HG02588 (cell line): ENCODE measurements around the gene CCDC148.
A peak's percentile ranks its signal among the peaks of the same experiment; 100 is the strongest.

Source experiments
- ATAC-seq: cut with Tn5 transposase; IDR thresholded peaks from one replicate; pipeline ENCODE4 v1.9.1; 2021; ENCODE audit warnings: mild to moderate bottlenecking, moderate library complexity; ENCODE audit not compliant: unreplicated experiment

CCDC148 gene

DNA sequence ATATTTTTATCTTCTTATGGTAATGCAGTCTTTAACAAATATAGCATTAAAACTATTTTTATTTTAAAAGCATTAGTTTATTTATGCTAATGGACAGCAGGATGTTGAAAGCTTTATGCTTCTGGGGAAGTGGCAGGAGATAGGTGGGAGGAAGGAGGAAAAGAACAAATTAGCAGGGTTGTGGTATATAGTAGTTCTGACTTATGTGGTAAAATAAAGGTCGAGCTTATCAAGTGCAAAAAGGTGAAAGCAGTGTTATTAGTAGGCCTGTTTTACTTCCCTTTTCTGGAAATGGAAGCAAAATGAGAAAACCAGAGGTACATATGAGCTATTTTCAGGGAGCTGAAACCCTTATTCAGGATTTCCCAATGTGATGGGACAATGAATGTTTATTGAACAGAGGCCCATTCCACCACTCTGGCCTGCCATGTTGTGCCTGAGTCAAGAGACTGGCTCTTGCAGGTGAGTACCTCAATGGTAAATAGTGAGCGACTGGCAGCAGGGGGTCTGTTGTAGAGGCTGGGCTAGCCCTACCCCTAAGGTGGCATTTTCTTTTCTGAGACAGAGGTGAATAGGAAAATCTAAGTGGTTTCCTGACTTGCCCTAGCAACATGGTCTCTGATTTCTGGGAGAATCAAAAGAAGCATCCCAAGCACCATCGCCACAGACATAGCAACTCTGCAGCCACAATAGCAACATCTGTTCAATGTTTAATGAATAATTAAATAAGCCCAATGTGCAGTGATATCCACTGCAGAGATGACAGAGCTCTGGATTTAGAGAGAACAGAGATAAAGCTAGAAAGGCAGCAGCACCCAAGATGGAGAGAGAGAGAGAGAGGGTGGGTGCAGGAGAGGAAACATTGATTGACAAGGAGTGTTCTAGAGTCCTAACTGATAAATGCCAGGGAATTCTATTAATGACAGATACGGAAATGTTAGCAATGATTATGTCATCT, 235.2 kb downstream of the CCDC148 start:
- ATAC-seq = no peak

DNA sequence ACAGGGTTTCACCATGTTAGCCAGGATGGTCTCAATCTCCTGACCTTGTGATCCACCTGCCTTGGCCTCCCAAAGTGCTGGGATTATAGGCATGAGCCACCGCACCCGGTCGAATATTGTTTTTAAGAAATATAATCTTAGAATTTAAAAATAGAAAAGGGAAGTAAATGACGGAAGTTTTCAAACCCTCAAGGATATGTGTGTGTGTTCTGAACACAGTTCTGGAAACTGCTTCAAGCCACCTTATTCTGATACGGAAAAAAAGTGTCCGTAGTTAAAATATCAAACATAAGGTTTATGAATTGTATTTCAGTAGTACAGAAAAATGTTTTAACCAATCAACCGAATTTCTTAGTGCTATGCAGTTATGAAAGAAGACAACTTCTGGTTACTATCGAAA, 239.0 kb downstream of the CCDC148 start:
- ATAC-seq = no peak

DNA sequence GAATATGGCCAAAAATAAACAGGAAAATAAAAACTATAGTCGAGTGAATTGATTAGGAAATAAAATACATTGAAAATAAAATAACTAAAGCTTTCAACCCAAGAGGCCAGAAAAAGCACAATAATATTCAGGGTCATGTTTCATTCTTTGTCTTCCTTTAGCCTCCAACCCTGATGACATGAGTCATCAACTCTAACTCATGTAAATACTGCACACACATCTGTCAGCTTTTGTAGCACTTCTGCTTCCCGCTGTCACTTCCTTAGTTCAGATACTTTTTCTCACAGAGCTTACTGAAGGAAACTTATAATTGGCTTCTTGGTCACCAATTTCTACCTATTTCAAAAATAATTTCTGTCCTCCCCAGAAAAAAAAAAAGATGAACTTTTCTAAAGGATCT, 242.1 kb downstream of the CCDC148 start:
- ATAC-seq = no peak

DNA sequence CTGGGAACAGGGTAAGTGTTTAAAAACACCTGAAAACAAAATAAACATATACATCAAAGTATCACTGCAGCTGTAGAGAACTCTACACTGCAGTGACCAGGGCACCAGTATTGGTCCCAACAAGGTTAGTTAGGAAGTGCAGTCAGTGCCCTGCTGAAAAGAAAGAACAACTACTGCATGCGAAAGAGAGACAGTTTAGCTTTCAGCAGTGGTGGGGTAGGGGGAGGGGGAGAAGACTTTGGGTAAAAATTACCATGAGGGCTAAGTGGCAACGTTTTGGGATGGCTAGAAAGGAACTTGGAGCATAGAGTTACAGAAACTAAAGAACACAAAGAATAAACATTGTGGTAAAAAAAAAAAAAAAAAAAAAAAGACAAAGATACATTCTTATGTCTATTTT, 242.8 kb downstream of the CCDC148 start:
- no peak for ATAC-seq

DNA sequence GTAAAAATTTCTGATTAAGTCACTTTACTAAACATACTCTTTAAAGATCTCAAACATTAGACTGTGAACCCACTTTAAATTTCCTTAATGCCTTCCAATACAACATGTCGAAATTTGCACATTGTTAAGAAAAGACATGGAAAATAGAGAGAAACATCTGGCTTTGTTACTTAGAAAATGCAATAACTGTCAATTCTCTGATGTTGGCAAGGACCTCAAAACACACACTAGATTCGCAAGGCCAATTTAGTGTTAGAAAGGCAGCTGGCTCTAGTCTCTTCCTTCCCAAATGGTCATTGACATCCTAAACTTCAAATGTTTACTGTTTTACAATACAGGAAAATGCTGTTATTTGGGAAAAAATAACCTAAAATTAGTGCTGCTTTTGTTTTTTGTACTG, 244.3 kb downstream of the CCDC148 start:
- ATAC-seq = no peak

DNA sequence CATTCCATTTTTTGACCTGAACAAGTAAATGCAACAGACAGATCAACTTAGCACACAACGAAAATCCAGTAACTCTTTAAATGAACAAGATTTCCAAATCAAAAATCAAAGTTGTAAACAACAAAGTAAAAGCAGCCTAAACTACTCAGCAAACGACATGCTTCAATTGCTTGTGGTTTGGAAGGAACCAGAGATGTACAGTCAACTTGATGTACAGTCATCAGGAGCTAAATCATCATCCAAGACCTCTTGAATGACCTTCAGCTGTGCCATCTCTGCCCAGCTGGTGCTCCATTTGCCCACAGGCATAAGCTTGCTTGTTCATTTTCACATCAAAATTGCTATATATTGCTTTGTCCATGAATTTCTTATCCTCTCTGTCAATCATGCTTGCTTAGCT, 245.1 kb downstream of the CCDC148 start:
- no peak for ATAC-seq

DNA sequence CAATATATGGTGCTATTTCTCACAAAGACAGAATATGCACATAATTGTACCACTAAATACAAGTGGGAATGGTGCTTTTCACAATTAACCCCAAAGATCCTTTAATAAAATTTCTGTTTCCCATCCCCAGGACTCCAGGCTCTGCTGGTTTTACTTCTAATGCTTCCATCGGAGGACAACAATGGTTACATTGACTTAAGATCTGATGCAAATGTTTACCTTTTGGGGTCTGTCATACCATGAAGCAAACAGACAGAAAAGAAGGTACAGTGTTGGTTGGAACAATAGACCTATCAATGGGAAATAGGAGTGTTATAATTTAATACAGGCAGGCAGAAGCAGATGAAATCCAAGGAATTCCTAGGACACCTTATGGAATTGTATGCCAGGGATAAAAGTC, 249.2 kb downstream of the CCDC148 start:
- no peak for ATAC-seq

DNA sequence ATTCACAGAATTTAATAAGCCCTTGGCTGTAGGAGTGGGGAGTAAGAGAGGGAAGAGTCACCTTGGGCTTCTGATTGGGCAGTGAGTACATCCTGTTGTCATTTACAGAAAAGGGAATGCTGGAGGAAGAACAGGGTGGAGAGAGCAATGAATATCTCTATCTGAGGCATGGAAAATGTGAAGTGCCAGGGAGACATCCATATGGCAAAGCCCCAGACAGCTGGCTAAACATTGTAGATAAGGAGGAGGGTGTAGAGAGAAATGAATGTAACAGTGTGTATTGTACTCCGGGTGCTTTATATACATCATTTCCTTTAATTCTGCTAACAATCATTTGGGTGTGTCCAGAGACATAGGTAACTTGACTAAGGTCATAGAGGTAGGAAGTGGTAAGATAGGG, 251.3 kb downstream of the CCDC148 start:
- peak; percentile 13 for ATAC-seq

DNA sequence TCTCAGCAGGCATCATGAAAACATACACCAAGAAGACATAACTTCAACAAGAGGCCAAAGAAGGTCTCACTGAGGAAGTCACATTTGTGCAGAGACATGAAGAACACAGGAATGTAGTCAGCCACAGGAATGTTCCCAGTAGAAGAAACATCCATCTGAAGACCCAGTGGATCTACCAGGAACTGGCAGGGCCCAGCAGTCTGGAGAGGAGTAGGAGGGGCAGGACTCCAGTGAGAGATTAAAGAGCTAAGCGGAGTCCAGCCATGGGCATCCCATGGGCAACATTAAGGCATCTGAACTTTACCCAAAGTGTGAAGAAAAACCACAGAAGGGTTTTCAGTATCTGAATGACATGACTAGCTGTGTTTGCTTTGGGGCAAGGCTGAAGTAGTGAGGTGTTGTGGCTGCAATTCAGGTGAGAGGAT, 251.8 kb downstream of the CCDC148 start:
- ATAC-seq = peak; percentile 42

DNA sequence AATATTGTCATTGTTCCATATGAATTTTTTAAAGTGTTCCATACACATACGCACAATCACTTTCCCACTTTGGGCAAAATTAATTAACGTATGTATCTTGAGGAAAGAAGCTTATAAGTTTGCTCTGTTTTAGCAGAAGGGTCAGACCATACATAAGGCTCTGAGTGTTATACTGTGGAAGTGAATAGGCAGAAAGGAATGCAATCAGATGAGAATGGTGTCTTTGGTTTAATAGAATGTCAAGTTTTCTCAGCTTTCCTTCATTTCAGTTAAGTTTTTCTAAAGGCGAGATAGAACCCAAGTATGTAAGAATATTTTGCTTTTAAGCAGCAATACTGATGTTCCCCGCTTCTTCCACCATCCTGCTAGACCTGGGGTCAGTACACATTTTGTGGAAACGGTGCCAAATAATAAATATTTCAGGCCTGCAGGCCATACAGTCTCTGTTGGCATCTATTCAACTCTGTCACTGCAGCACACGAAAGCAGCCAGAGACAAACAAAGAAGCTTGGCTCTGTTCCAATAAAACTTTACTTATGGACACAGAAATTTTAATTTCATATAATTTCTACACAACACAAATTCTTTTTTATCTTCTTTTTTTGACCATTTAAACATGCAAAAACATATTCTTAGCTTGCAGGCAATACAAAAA, 254.3 kb downstream of the CCDC148 start:
- ATAC-seq = no peak

DNA sequence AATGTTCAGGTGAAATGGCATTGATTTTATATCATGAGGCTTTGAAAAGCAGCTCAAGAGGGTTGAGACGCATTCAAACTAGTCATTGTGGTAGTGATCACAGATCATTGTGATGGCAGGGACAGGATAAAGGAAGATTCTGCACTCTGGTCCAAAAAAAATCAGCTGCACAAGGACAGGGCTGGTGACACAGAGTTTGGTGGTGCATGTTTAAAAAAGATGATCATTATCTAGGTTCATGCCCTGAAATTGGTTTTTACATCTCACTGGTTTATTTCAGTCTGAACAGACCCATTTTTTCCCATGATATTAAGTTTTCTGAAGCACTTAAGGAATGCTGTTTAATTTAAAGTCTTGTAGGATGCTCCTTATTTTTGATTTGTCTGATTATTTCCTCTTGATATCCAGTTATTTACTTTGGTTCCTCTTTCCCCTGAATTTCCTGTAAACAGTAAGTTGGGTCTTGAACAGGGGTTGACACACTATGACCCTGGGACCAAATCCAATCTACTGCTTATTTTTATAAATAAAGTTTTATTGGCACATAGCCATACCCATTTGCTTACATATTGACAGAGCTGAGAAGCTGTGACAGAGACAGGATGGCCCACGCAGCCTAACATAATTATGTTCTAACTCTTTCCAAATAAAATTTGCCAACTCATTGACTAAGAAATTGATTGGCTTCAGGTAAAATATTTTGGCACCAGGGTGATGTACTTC, 256.5 kb downstream of the CCDC148 start:
- ATAC-seq = no peak

DNA sequence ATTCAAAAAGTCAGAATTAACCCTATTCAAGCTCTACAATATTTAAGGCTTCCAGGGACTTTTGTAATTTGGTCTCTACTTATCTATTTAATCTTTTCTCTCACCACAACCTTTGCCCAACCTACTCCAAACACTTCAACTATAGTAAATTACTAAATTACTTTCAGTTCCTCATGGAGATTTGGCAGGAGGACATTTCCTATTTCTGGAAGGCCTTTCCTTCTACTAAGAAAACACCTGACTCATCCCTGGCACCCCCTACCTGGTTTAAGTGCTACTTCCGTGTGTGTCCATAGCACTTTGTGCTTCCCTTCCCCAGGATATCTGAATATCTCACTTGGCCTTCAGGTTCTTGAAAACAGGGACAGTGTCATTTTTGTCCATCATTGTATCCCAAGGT, 258.6 kb downstream of the CCDC148 start:
- ATAC-seq = no peak

DNA sequence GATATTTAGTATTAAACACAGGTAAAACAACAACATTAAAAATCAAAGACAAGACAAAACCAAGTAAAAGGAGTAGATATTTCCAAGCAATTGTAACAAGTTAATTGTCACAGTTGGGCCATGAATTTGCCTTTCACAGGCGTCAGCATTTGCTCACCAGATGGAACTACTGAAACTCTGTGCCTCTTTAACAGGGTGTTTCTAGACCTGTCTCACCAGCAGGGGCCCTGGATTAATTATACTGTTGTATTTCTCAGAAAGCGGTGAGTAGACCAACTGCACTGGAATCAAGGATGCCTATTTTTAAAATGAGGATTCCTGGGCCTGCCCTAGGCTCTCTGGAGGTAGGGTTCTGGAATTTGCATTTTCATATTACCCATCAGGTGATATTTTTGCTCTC, 262.3 kb downstream of the CCDC148 start:
- no peak for ATAC-seq

DNA sequence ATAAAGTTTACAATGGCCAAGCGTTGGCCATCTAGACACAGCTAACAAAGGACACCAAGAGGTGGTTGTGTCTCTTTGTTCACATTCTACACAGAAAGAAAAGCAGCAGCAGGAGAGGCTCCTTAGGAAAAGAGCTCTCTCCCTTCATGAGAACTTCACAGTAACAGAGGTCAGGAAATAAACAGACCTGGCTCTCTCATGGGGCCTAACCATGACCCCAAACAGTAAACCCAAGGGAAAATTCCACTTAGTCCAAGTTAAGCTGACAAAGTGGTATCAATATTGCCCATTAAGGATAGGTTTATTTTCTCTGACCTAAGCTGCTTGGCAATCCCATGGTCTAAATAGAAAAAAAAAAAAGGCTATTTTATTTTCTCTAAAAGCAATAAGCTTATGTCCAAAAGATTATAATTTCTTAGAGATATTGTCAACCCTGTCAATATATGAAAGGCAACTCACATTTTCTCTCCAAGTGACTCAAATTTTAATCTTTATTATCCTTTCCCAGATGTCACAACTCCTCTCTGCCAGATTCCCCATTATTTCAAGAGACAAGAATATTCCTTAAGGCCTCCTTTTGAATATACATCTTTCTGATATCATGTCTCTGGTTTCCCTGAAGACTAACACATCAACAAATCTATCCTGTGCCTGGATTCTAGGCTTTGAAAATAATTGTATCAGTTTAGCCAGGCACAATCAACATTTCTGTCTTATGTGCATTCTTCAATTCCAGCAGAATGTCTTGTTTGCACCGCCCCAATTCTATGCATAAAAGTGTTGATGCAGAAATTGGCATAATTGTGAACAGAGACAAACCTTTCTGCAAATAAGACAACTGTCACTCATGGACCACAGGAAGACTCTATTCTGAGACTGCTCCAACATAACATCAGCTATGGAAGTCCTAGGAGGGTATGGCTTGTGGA, 263.8 kb downstream of the CCDC148 start:
- ATAC-seq = no peak

DNA sequence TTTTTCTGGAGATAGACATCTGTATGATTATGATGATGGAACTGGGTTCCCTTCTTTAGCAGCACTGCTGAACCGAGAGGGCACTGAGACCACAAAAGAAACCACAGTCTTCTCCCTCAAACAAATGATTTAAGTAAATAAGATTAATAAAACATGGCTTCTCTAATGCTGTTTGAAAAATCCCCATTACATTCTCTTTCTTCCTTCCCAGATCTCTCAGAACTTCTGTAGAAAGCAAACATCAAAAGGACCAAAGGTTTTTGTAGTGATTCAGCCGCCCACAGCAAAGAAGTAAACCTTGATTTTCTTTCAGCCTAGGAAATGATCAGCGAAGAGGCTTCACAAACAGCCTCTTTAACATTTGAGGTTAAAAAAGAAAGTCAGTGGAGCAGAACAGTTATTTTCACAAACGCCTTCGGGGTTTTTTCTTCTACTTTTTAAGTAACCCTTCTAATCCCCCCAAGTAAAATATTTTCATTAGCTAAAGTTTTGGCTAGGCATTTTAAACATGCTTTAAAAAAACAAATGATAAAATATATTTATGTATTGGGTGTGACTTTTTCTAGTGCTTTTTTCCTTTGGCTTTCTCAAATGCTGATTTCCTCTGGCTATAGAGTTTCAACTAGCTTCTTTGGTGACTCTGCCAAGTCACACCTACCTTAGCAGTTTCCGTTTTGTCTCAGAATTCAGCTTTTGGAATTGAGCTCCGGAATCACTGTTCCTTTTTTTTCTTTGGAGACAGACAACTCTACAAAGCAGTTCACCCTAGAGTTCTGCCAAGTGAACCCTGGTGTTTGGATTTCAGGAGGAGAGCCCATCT, 265.3 kb downstream of the CCDC148 start:
- peak; percentile 81 for ATAC-seq

DNA sequence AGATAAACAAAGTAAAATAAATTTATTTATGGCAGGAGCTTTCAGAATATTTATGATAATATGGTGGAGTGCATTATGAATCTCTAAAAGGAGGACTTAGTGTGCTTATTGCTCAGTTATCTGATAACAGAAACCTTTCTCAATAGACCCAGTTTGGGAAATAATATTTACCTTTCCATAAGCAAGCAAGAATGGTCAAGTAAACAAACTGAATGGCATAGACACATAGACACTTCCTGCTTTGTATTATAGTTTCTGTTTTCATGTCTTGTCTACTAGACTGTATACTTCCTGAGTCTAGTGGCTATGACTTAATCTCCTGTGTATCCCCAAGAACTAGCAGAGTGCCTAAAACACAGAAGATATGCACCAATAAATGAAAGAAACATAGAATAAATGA, 267.0 kb downstream of the CCDC148 start:
- ATAC-seq = peak; percentile 49

DNA sequence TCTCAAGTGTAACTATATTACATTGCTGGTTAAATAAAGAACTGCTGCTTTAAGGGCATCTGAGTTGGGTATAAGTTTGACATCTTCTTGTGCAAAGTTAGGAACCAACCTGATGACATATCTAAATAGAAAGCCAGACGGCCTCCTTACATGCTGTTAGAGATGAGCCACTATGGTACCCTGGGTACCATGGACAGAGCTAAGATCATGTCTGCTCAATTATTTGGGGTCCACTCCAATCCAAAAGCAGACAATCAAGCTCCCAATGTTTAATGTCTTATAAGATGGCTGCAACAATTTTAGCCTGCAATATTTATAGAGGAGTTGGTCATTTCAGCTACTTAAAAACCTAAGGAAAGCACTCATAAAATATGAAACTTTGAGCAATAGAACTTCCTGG, 268.6 kb downstream of the CCDC148 start:
- ATAC-seq = no peak

DNA sequence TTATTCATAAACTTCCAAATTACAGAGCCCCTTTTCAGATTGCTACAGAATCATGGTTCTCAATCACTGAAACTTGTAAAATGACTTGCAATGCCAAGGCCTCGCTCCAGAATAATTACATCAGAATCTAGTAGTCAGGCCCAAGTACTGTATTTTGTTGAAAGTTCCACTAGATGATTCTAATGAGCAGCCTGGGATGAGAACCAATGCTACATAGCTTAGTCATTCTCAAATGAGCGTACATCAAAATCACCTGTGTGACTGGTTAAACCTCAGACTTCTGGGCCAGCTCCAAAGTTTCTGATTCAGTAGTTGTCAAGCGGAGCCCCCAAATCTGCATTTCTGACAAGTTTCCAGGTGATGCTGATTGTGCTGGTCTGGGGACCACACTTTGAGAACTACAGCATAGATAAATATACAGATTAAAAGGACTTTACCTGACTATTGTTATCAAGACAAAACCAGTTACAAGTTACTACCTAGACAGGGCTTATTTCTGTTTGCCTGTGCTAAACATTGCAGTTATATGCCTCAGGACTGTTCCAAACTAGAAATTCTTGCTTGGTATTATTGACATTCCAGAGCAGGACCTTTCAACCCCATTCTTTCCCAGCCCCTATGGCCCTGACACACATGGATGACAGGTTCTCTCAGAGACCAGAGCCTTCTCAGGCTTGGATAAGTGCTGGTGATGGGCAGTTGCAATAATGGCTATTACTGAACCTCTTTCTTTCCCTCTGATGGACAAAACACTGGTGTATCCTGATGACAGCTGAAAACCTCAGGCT, 271.8 kb downstream of the CCDC148 start:
- no peak for ATAC-seq

DNA sequence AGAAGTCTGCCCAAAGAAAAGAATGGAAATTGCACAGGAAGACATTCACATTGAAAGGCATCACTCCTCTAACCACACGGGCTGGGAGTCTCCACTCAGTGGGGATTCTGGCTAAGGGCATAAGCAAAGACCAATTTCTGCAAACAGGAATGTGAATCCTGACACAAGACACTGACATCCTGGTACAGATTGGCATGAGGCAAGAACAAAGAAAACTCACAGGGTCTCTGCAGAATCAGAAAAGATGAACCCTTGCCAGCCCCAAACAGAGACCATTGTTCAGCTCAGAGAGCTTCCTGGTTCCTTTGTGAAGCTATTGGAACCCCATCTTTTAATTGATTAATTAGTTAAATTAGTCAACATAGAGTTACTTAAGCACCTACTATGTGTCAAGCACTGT, 272.6 kb downstream of the CCDC148 start:
- ATAC-seq = no peak
